OCI-LY7 (cell line): ENCODE data around the gene PCDHGC4. TPM values are rescaled to one million over a fixed set of nuclear protein-coding genes. Genes with fewer than 3 reads are reported as not detected.

Experiments used
- BruUV-seq: library from RNA; stranded (reverse); fragments of 400-500 nt; replicated peaks from 2 replicates; lab custom pipeline; 2021; lab: Mats Ljungman, UMichigan
- CTCF ChIA-PET: fragments of 300-600 bp; sonication (Branson Sonifier 250); formaldehyde crosslinking; loops from one replicate; lab custom pipeline; 2022; ENCODE audit warnings: antibody characterized with exemption; ENCODE audit not compliant: unreplicated experiment; lab: Charles Lee
- POLR2A ChIA-PET: fragments of 300-600 bp; sonication (Branson Sonifier 250); formaldehyde crosslinking; loops from one replicate; lab custom pipeline; 2022; ENCODE audit warnings: antibody characterized with exemption; lab: Charles Lee
- DNase-seq: peaks from one replicate; pipeline ENCODE4 v3.0.0-alpha.2; 2015; ENCODE audit warnings: low spot score
- H2AFZ ChIP-seq: fragments of 200-600 bp; sonication (generic), shearing (Covaris generic); 2 replicates; pipeline ENCODE4 v1.6.1; 2014; ENCODE audit warnings: mild to moderate bottlenecking, antibody characterized with exemption, low read length, moderate library complexity
- H3K27ac ChIP-seq: fragments of 200-600 bp; sonication (generic); 2 replicates; pipeline ENCODE4 v1.5.1; 2014; ENCODE audit warnings: mixed run types, low read depth, mild to moderate bottlenecking, moderate library complexity, low read length, inconsistent platforms; ENCODE audit not compliant: poor library complexity, severe bottlenecking
- H3K36me3 ChIP-seq: fragments of 200-600 bp; sonication (generic); 2 replicates; pipeline ENCODE4 v1.6.1; 2014; ENCODE audit warnings: mild to moderate bottlenecking, antibody characterized with exemption, low read length, moderate library complexity, mixed read lengths; ENCODE audit not compliant: insufficient read depth
- H3K4me1 ChIP-seq: fragments of 200-600 bp; sonication (generic); 2 replicates; pipeline ENCODE4 v1.5.1; 2014; ENCODE audit warnings: mild to moderate bottlenecking, low read length; ENCODE audit not compliant: insufficient read depth, poor library complexity, severe bottlenecking
- H3K4me2 ChIP-seq: fragments of 200-600 bp; sonication (generic); 2 replicates; pipeline ENCODE4 v1.6.1; 2014; ENCODE audit warnings: mild to moderate bottlenecking, low read length
- H3K4me3 ChIP-seq: fragments of 200-600 bp; sonication (generic); 2 replicates; pipeline ENCODE4 v1.5.1; 2014; ENCODE audit warnings: mild to moderate bottlenecking, low read depth, low read length; ENCODE audit not compliant: poor library complexity, severe bottlenecking
- H3K79me2 ChIP-seq: fragments of 200-600 bp; sonication (generic); 2 replicates; pipeline ENCODE4 v1.6.1; 2016; ENCODE audit warnings: low read depth, mild to moderate bottlenecking, low read length, moderate library complexity, mixed read lengths; ENCODE audit not compliant: insufficient read depth
- H3K9me2 ChIP-seq: fragments of 200-600 bp; sonication (generic); 2 replicates; pipeline ENCODE4 v1.6.1; 2016; ENCODE audit warnings: mild to moderate bottlenecking, low read length, mixed read lengths; ENCODE audit not compliant: insufficient read depth
- H3K9me3 ChIP-seq: fragments of 200-600 bp; sonication (generic); 2 replicates; pipeline ENCODE4 v1.6.1; 2014; ENCODE audit warnings: mild to moderate bottlenecking, mixed run types, low read length, mixed read lengths
- H4K20me1 ChIP-seq: fragments of 200-600 bp; sonication (generic); 2 replicates; pipeline ENCODE4 v1.6.1; 2014; ENCODE audit warnings: mild to moderate bottlenecking, antibody characterized with exemption, low read length, moderate library complexity, mixed read lengths; ENCODE audit not compliant: insufficient read depth
- EZH2phosphoT487 ChIP-seq: fragments of 200-600 bp; sonication (generic); IDR thresholded peaks from 2 replicates; pipeline ENCODE4 v1.6.1; 2018; ENCODE audit warnings: low read depth, borderline replicate concordance, mild to moderate bottlenecking, mixed run types, antibody characterized with exemption, low read length, moderate library complexity, mixed read lengths
- intact Hi-C: fragments of 100-400 bp; cut with micrococcal nuclease; formaldehyde crosslinking; loops from one replicate; pipeline ENCODE4 v1.10.0; 2022; ENCODE audit not compliant: unreplicated experiment
- total RNA-seq, 2 experiments: library from RNA; depleted of rRNA in 1 of 2; stranded (reverse); fragments of >200 nt in 1 of 2; shearing (Covaris generic) in 1 of 2; gene quantifications; 2 replicates each; pipeline ENCODE4 v1.2.3, GENCODE V29; 2014 to 2022
- TF ChIP-seq, protein P1 (sequence below): fragments of 200-600 bp; sonication (generic); conservative IDR thresholded peaks from 2 replicates; pipeline ENCODE4 v1.5.1; 2014; ENCODE audit warnings: mild to moderate bottlenecking, antibody characterized with exemption, low read length, moderate library complexity, mixed read lengths

PCDHGC4 gene
- total RNA-seq, 2 experiments from 2014 or later = 7.0 to 8.4 TPM

- no peak for DNase-seq
- H3K4me2 ChIP-seq = no peak overlapping the region
- no peaks in the 10 kb centered on the region for H3K9me2 ChIP-seq
- no peaks in the 10 kb centered on the region for H3K9me3 ChIP-seq
- POLR2A ChIA-PET = interaction anchor here (0.5 to 2.6 kb wide), 6 partner anchors 10 to 98 kb away, joined by 3 to 7 read pairs (median 4); no protein-coding TSS in a partner anchor
- peaks cover 71% of the 10 kb centered on the region for H3K36me3 ChIP-seq
- TF ChIP-seq, protein P1, sequence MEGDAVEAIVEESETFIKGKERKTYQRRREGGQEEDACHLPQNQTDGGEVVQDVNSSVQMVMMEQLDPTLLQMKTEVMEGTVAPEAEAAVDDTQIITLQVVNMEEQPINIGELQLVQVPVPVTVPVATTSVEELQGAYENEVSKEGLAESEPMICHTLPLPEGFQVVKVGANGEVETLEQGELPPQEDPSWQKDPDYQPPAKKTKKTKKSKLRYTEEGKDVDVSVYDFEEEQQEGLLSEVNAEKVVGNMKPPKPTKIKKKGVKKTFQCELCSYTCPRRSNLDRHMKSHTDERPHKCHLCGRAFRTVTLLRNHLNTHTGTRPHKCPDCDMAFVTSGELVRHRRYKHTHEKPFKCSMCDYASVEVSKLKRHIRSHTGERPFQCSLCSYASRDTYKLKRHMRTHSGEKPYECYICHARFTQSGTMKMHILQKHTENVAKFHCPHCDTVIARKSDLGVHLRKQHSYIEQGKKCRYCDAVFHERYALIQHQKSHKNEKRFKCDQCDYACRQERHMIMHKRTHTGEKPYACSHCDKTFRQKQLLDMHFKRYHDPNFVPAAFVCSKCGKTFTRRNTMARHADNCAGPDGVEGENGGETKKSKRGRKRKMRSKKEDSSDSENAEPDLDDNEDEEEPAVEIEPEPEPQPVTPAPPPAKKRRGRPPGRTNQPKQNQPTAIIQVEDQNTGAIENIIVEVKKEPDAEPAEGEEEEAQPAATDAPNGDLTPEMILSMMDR = no peak
- no peak for TF ChIP-seq EZH2phosphoT487
- H3K27ac ChIP-seq = no peak overlapping the region
- H2AFZ ChIP-seq = no peak overlapping the region
- no peaks in the 10 kb centered on the region for H3K79me2 ChIP-seq
- intact Hi-C loops = no loop called here
- no peaks in the 10 kb centered on the region for H3K4me1 ChIP-seq
- no TSS peak for BruUV-seq
- no peaks in the 10 kb centered on the region for H4K20me1 ChIP-seq
- no peak overlapping the region for H3K4me3 ChIP-seq
- CTCF ChIA-PET = no interaction called here
These were observed 8.9 kb downstream of the PCDHGC4 start for GRCh38 chr5:141493500-141494422.

DNA sequence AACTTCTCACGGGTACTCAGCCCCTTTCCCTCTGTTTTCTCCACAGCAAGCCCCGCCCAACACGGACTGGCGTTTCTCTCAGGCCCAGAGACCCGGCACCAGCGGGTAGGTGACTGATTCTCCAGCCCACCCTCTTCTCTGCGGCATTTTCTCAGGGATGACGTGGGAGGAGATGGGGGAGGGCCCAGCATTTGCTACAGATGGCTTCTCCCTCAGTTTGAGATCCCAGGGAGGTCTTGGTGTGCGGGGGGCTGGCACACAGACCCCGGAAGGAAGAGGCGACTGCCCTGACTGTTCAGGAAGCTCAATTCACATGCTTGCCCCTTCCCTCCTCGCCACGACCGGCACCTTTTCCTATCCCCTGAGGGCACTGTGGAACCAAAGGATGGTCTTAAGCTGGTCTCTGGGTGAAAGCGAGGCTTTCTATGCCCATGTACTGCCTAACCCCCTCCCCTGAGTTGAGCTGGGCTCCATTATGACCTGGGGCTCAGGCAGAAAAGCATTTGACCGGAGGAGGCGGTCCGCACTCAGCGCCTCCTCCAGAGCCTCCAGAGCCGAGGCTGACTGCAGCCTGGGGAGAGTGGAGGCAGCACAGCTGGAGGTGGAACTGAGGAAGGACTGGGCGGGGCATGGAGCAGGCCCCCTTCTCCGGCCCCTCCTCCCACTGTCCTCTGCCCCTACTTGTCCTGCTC, 10.1 kb downstream of the PCDHGC4 start:
- ChIA-PET POLR2A (no interaction called here), CTCF (no interaction called here)
- Histone ChIP-seq H3K4me1 (no peaks in the 10 kb centered on the region), H3K36me3 (peaks cover 73% of the 10 kb centered on the region), H3K27ac (no peak overlapping the region), H3K9me3 (no peaks in the 10 kb centered on the region), H3K79me2 (no peaks in the 10 kb centered on the region), H4K20me1 (no peaks in the 10 kb centered on the region), H3K9me2 (no peaks in the 10 kb centered on the region), H3K4me2 (no peak overlapping the region), H2AFZ (no peak overlapping the region), H3K4me3 (no peak overlapping the region)
- BruUV-seq = no TSS peak
- intact Hi-C loops = no loop called here
- DNase-seq = no peak
- TF ChIP-seq, protein P1 = no peak
- no peak for TF ChIP-seq EZH2phosphoT487
